Stomach (tissue), 4 donors: ENCODE results near the gene NPL.

Experiments used
- EP300 ChIP-seq: sonication (generic); formaldehyde crosslinking; IDR thresholded peaks from one replicate; pipeline ENCODE4 v1.6.1; 2017; ENCODE audit warnings: antibody characterized with exemption
- POLR2AphosphoS5 ChIP-seq, 3 donors: sonication (generic); formaldehyde crosslinking; IDR thresholded peaks; one replicate each; pipeline ENCODE4 v1.6.1; 2016; ENCODE audit warnings: antibody characterized with exemption in 3 of 3
- TF ChIP-seq, protein P1 (sequence below), 7 experiments: fragments of 450-650 bp in 4 of 7; fragments of 200-600 bp in 3 of 7; sonication (generic) in 3 of 7; IDR thresholded peaks; one replicate each; pipeline ENCODE4 v1.5.1; 2016 to 2019; ENCODE audit warnings: antibody characterized with exemption in 7 of 7, control low read depth in 2 of 7, mild to moderate bottlenecking in 1 of 7

GRCh38 chr1:182755632-182756031 is 33.9 kb upstream of the NPL start:
- TF ChIP-seq, protein P1, sequence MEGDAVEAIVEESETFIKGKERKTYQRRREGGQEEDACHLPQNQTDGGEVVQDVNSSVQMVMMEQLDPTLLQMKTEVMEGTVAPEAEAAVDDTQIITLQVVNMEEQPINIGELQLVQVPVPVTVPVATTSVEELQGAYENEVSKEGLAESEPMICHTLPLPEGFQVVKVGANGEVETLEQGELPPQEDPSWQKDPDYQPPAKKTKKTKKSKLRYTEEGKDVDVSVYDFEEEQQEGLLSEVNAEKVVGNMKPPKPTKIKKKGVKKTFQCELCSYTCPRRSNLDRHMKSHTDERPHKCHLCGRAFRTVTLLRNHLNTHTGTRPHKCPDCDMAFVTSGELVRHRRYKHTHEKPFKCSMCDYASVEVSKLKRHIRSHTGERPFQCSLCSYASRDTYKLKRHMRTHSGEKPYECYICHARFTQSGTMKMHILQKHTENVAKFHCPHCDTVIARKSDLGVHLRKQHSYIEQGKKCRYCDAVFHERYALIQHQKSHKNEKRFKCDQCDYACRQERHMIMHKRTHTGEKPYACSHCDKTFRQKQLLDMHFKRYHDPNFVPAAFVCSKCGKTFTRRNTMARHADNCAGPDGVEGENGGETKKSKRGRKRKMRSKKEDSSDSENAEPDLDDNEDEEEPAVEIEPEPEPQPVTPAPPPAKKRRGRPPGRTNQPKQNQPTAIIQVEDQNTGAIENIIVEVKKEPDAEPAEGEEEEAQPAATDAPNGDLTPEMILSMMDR (IDR thresholded peaks at IDR 0.05): no peak
- TF ChIP-seq EP300: no peak
- TF ChIP-seq POLR2AphosphoS5 (IDR thresholded peaks at IDR 0.05): no peak
